Measurements from ENCODE around the gene BCKDHB.

DNA sequence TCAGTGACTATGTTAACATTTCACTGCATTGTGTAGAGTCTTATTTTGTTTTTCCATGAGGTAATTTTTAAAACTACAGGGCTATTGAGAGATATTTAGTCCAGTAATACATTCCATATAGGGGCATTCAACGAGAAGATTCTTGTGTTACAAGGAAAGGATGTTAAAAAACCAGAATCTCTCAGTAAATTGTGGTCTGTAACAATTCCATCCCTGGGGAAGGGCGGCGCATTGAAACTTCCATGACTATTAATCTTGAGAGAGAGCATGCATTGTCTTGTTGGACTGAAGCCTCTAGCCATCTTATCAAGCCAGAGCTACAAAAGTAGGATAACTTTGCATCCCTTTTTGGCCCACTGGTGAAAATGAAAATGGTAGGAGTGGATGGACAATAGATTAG is 119.7 kb downstream of the BCKDHB start:
- no peak for TF ChIP-seq EZH2 (IDR thresholded peaks at IDR 0.05; ENCODE audit: borderline replicate concordance, low read depth, low read length, poor library complexity, severe bottlenecking)
- TF ChIP-seq CTCF (conservative IDR thresholded peaks at IDR 0.05; ENCODE audit: low read depth, low read length), result no peak
